ENCODE results near the gene AEBP1.

AEBP1 gene

GRCh38 chr7:44106311-44107065 is 2.3 kb downstream of the AEBP1 start:
- DNase-seq = no peak

GRCh38 chr7:44107116-44107960 is 3.2 kb downstream of the AEBP1 start:
- DNase-seq = no peak

- no peak for DNase-seq
Observed at GRCh38 chr7:44107961-44108767, 4.0 kb downstream of the AEBP1 start.

GRCh38 chr7:44108768-44109750 is 4.9 kb downstream of the AEBP1 start:
- no peak for DNase-seq

- no peak for DNase-seq
Observed at GRCh38 chr7:44109991-44110390, 5.8 kb downstream of the AEBP1 start.

- DNase-seq = no peak
Observed at GRCh38 chr7:44110719-44111635, 6.8 kb downstream of the AEBP1 start.

- DNase-seq = no peak
Observed at GRCh38 chr7:44111761-44112160, 7.6 kb downstream of the AEBP1 start.

- DNase-seq = no peak
Observed at GRCh38 chr7:44112231-44112996, 8.3 kb downstream of the AEBP1 start.

- DNase-seq = no peak
Observed at GRCh38 chr7:44112997-44113763, 9.0 kb downstream of the AEBP1 start.

- no peak for DNase-seq
Observed at GRCh38 chr7:44113764-44114354, 9.7 kb downstream of the AEBP1 start.

- no peak for DNase-seq
Observed at GRCh38 chr7:44114586-44115310, 10.6 kb downstream of the AEBP1 start.

- DNase-seq = no peak
Observed at GRCh38 chr7:44116087-44116788, 12.1 kb downstream of the AEBP1 start.

GRCh38 chr7:44116789-44117666 is 12.9 kb downstream of the AEBP1 start:
- DNase-seq = no peak

- no peak for DNase-seq
Observed at GRCh38 chr7:44117801-44118429, 13.8 kb downstream of the AEBP1 start.

GRCh38 chr7:44119829-44120380 is 15.8 kb downstream of the AEBP1 start:
- DNase-seq = no peak

GRCh38 chr7:44120395-44120794 is 16.2 kb downstream of the AEBP1 start:
- DNase-seq = no peak
